ENCODE data around the gene DCAF4L1.
A peak's percentile ranks its signal among the peaks of the same experiment; 100 is the strongest.

The DCAF4L1 gene

GRCh38 chr4:41990365-41991111 is 9.0 kb downstream of the DCAF4L1 start, which contains the start of gene SLC30A9:
Gene SLC30A9 (plus strand): TSS chr4:41990530. CDS start chr4:41990652, 122 bp downstream.
- DNase-seq: peak; percentile 91 to 97

- no peak for DNase-seq
These were observed 10.6 kb downstream of the DCAF4L1 start for GRCh38 chr4:41991916-41992767.

GRCh38 chr4:41992967-41993857 is 11.7 kb downstream of the DCAF4L1 start:
- no peak for DNase-seq

- DNase-seq: no peak
These were observed 13.0 kb downstream of the DCAF4L1 start for GRCh38 chr4:41994461-41994985.

- DNase-seq: no peak
These were observed 16.5 kb downstream of the DCAF4L1 start for GRCh38 chr4:41998019-41998418.

GRCh38 chr4:41999321-41999720 is 17.8 kb downstream of the DCAF4L1 start:
- DNase-seq: no peak

- DNase-seq: no peak
These were observed 26.6 kb downstream of the DCAF4L1 start for GRCh38 chr4:42008011-42008786.

- no peak for DNase-seq
These were observed 33.9 kb downstream of the DCAF4L1 start for GRCh38 chr4:42015438-42015837.

GRCh38 chr4:42018451-42018850 is 36.9 kb downstream of the DCAF4L1 start:
- no peak for DNase-seq

Measured in NCI-H2081 (cell line).